Gastrocnemius medialis (tissue), 4 donors: ENCODE measurements around the gene NHERF1.

Experiments
- POLR2A ChIP-seq, 2 donors: fragments of 450-650 bp; IDR thresholded peaks; one replicate each; pipeline ENCODE4 v1.6.1; 2017; ENCODE audit warnings: antibody characterized with exemption in 2 of 2, mild to moderate bottlenecking in 2 of 2, moderate library complexity in 2 of 2
- TF ChIP-seq, protein P1 (sequence below), 5 experiments: fragments of 450-650 bp in 3 of 5; fragments of 200-600 bp in 2 of 5; sonication (generic) in 2 of 5; IDR thresholded peaks in 4 of 5; conservative IDR thresholded peaks in 1 of 5; 1 replicate in 4 of 5; 2 replicates in 1 of 5; pipeline ENCODE4 v1.5.1; 2016 to 2019; ENCODE audit warnings: antibody characterized with exemption in 5 of 5, mild to moderate bottlenecking in 3 of 5, moderate library complexity in 3 of 5

DNA sequence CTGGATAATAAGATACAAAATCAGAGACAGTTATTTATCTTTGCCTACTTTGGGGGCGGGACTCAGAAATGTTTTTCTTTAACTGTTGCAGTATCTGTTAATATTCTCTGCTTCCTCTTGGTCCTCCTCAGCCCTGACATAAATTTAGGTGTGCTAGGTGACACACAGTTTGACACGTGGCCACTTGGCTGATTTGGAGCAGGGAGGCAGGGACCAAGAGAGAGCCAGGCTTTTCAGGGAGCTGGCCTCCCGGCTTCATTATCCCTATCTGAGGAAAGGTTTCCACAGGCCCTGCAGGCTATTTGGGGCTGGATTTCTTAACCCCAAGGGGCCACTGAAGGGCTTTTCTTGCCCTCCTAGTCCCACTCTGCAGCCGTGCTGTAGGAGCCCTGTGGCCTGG lies 47.8 kb downstream of the NHERF1 start:
- TF ChIP-seq, protein P1, sequence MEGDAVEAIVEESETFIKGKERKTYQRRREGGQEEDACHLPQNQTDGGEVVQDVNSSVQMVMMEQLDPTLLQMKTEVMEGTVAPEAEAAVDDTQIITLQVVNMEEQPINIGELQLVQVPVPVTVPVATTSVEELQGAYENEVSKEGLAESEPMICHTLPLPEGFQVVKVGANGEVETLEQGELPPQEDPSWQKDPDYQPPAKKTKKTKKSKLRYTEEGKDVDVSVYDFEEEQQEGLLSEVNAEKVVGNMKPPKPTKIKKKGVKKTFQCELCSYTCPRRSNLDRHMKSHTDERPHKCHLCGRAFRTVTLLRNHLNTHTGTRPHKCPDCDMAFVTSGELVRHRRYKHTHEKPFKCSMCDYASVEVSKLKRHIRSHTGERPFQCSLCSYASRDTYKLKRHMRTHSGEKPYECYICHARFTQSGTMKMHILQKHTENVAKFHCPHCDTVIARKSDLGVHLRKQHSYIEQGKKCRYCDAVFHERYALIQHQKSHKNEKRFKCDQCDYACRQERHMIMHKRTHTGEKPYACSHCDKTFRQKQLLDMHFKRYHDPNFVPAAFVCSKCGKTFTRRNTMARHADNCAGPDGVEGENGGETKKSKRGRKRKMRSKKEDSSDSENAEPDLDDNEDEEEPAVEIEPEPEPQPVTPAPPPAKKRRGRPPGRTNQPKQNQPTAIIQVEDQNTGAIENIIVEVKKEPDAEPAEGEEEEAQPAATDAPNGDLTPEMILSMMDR (IDR thresholded peaks at IDR 0.05 in 4 of 5, conservative IDR thresholded peaks at IDR 0.05 in 1 of 5), result no peak
- TF ChIP-seq POLR2A (IDR thresholded peaks at IDR 0.05), result no peak
